Stomach smooth muscle (tissue), 2 donors: ENCODE results near the gene STRA6.

Experiments used
- H3K27ac ChIP-seq: one replicate; pipeline ENCODE4 v1.7.0; 2013; ENCODE audit warnings: mild to moderate bottlenecking, low read length, inconsistent platforms
- H3K27me3 ChIP-seq, 2 donors: one replicate each; pipeline ENCODE4 v1.7.0; 2013; ENCODE audit warnings: low read length in 2 of 2; ENCODE audit not compliant: insufficient read depth in 2 of 2, control insufficient read depth in 1 of 2
- H3K36me3 ChIP-seq, 2 donors: one replicate each; pipeline ENCODE4 v1.7.0; 2013; ENCODE audit warnings: low read length in 2 of 2; ENCODE audit not compliant: control insufficient read depth in 2 of 2, insufficient read depth in 2 of 2
- H3K4me1 ChIP-seq: one replicate; pipeline ENCODE4 v1.7.0; 2013; ENCODE audit warnings: low read length; ENCODE audit not compliant: control insufficient read depth, insufficient read depth
- H3K4me3 ChIP-seq, 2 donors: one replicate each; pipeline ENCODE4 v1.7.0; 2013; ENCODE audit warnings: low read length in 2 of 2
- H3K9ac ChIP-seq, 2 donors: one replicate each; pipeline ENCODE4 v1.7.0; 2013; ENCODE audit warnings: low read length in 2 of 2, mild to moderate bottlenecking in 1 of 2
- H3K9me3 ChIP-seq, 2 donors: one replicate each; pipeline ENCODE4 v1.7.0; 2013; ENCODE audit warnings: low read length in 2 of 2; ENCODE audit not compliant: control insufficient read depth in 2 of 2
- donor health status: healthy.
- donor health status: Pancreatic carcinoma.

The STRA6 gene

DNA sequence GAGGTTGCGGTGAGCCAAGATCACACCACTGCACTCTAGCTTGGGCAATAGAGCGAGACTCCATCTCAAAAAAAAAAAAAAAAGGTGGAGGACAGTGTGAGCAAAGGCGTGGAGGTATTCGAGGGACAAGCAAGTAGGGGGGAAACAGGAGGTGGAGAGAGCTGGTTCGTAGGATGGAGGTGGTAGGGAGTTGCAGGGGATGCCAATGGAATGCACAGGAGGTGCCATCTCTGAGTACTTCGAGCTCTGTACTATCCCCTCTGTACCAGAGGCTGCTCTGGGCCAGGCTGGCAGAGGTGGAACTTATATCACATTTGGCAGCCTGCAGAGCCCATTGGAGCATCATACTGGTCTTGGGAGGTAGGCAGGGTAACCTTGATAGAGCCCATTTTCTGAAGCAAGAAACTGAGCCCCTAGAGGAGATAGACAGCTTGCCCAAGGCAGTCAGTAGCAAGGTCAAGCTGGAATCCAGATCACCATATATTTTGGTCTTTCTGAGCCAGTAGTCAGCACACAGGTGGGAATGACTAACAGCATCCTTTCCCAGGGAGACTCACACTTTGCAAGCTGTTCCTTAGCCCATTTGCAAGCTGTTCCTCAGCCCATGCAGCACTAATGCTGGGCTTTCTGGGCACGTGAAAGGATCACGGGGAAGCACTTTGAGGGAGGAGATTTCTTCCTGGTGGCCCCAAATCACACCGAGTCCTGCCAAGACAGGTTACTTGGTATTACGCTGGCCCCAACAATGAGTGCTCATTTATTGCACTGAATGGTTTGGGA lies 24.4 kb upstream of the STRA6 start:
- Histone ChIP-seq H3K9ac (no peak overlapping the region), H3K27ac (no peak overlapping the region), H3K36me3 (no peaks in the 10 kb centered on the region), H3K27me3 (peaks cover 3 to 6% of the 10 kb centered on the region in 2 donors), H3K4me1 (peaks cover 6% of the 10 kb centered on the region), H3K9me3 (no peaks in the 10 kb centered on the region), H3K4me3 (no peak overlapping the region)

DNA sequence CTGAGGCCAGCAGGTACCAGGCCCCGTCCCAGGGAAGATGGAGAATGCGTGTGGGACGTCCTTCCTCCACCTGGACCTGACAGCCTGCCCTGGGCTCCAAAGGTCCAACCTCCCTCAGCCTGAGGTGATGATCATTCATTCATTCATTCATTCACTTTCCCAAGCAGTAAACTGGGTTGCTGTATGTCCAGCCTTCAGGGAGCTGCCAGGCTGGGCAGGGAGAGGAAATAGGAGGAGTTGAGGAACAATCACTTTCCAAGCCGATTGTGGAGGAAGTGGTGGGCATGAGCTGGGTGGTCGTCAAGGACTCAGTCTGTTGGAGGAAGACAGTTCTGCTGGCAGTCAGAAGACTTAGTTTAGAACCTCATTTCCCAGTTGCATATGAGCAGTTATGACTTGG lies 23.3 kb upstream of the STRA6 start:
- no peaks in the 10 kb centered on the region for H3K9me3 ChIP-seq
- H3K36me3 ChIP-seq: no peaks in the 10 kb centered on the region
- no peak overlapping the region for H3K9ac ChIP-seq
- no peak overlapping the region for H3K27ac ChIP-seq
- H3K4me3 ChIP-seq: no peak overlapping the region
- H3K27me3 ChIP-seq: peaks cover 3 to 7% of the 10 kb centered on the region in 2 donors
- H3K4me1 ChIP-seq: peaks cover 8% of the 10 kb centered on the region

DNA sequence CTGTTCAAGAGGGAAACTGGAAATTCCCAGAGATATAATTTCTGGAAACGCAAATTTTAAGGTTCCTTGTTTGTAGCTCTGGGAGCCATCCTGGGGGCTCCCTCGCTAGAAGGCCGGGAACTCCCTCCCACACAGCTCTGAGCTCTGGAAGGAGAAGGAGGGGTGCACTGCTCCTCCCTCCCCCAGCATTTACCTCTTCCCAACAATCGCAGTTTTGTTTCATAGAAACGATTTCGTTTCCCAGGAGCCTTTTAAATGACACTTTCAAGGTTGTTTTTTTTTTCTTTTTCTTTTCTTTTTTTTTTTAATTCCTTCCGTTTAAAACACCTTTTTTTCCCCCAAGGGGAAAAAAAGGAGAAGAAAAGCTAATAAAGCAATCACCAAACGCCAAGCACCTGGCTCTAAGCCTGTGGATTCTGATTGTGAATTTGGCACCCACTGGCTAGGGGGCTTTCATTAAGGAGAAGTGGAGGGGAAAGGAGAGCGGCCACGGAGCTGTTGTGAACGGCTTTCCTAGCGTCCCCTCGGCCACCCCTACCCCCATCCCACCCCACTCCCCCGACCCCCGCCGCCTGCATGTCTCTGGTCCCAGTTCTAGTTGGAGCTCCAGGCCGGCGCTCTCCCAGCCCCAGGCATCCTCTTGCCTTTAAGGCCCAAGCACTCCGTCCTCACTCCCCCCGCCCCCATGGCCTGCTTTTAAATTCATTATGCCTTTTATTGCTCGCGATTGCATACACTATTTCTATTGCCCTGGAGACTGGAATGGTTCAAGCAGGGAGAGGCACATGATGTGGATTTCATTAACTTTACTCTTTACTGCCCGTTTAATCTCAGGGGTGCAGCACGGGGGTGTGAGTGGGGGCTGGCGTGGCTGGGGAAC lies 19.9 kb upstream of the STRA6 start:
- Histone ChIP-seq H3K4me3 (no peak overlapping the region), H3K9me3 (no peaks in the 10 kb centered on the region), H3K27ac (no peak overlapping the region), H3K27me3 (peaks cover 3 to 8% of the 10 kb centered on the region in 2 donors), H3K9ac (no peak overlapping the region), H3K36me3 (no peaks in the 10 kb centered on the region), H3K4me1 (peaks cover 2% of the 10 kb centered on the region)

DNA sequence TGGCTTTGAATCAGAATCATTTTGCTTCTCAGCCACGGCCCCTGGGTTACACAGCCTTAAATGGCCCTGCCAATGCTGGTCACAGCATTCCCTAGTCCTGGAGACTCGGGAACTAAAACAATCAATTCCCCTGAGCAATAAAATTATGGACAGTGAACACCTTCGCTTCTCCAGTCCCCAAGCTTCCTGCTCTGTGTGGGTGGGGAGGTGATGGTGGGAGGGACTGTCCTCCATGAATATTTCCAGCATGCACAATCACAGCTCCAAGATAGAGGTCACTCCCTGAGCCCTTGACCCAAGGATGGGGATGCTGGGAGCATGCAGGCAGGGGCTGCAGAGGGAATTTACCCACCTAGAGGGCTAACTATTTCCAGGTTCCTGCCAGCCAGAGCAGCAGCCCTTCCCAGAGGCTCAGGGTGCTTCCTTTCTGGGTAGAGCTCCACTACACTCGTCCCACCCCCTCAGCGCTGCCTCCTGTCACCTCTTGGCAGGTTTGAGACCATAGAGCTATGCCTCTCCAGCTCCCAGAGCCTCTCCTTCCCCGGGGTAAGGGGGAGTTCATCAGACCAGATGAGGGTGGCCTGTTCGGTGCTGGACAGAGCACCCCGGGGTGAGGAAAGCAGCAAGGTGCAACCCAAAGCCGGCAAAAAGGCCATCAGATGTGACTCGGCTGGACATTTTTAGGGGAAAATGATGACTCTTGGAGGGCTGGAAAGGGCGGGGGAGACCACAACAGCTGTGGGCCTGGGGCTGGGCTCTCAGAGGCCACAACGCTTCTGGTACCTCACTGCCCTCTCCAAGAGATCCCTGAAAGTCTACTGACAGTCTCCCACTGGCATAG lies 19.0 kb upstream of the STRA6 start:
- peaks cover 3 to 8% of the 10 kb centered on the region in 2 donors for H3K27me3 ChIP-seq
- H3K4me1 ChIP-seq: peaks cover 2% of the 10 kb centered on the region
- H3K4me3 ChIP-seq: no peak overlapping the region
- H3K9me3 ChIP-seq: no peaks in the 10 kb centered on the region
- H3K36me3 ChIP-seq: no peaks in the 10 kb centered on the region
- H3K9ac ChIP-seq: no peak overlapping the region
- H3K27ac ChIP-seq: no peak overlapping the region

DNA sequence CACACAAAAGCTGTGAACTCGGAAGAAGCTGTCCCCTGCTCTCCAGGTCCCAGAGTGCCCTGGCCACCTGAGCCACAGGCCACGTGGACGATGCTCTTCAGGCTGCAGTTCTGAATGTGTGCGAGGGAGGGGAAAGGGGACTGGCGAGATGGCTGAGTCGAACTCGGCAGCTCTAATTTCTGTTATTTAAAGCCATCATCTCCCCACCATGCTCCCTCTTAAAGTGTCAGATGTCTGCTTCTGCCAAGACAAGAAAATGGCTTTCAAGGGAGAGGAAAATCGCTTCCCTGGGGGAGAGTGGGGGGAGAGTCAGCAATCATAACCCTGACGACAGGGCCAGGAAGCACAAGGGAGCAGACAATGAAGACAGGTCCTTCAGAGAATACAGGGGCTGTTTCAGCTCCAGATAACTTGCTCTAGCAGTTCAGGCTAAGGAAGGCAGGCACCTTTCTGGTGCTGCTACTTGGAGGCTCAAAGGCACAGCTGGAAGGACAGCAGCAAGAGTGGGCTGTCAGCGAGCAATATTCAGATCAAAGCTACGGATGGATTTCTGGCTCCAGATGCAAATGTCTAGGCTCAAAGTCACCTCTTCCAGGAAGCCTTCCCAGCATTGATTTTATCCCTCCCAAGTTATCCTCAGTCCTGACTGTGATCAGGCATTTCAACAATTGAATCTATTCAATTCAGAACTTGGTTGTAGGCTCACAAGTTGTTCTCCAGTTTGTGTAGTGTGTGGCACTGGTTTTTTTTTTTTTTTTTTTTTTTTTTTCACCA lies 18.1 kb upstream of the STRA6 start:
- H3K27ac ChIP-seq: no peak overlapping the region
- peaks cover 2% of the 10 kb centered on the region for H3K4me1 ChIP-seq
- H3K9me3 ChIP-seq: no peaks in the 10 kb centered on the region
- H3K4me3 ChIP-seq: no peak overlapping the region
- no peaks in the 10 kb centered on the region for H3K36me3 ChIP-seq
- H3K27me3 ChIP-seq: peaks cover 0 to 4% of the 10 kb centered on the region in 2 donors
- no peak overlapping the region for H3K9ac ChIP-seq

DNA sequence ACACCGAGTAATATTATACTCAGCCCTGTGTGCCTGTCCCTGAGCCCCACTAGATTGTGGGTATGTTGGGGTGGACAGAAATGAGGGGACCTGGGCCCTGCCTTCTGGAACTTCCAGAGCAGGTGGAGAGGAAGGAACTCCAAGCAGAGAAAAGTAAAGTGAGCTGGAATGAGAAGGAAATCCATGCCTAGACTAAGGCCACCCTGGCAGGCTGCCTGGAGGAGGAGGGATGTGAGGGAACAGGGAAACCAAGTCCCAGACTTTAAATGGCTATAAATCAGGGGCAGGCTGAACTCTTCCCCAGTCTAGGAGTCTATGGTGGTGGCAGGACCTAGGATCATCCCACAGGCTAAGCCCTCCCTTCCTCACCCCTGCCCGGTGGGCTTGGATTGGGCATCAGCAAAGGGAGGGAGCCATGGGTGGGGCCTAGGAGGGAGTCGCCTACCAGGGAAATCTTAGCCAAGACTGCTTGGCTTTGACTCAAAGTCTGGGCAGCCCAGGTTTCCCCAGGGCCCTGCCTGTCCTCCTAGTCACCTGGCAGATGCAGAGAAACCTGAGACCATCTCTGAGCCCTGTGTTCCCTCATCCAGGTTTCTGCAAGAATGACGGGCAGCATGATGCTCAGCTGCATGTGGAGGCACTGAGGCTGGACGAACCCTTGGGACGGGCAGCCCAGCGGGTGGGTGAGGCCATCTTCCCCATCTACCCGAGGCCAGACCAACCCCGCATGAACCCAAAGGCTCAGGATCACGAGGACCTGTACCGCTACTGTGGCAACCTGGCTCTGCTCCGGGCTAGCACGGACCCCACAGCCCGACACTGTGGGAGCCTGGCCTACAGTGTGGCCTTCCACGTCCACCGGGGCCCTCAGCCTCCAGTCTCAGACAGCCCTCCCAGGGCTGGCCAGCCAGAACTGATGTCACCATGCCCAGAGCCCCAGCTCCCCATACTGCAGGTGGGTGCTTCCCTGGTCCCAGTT lies 15.6 kb upstream of the STRA6 start:
- Histone ChIP-seq H3K4me3 (no peak overlapping the region), H3K27ac (no peak overlapping the region), H3K27me3 (peaks cover 0 to 6% of the 10 kb centered on the region in 2 donors), H3K4me1 (peaks cover 2% of the 10 kb centered on the region), H3K9me3 (no peaks in the 10 kb centered on the region), H3K36me3 (no peaks in the 10 kb centered on the region), H3K9ac (no peak overlapping the region)

DNA sequence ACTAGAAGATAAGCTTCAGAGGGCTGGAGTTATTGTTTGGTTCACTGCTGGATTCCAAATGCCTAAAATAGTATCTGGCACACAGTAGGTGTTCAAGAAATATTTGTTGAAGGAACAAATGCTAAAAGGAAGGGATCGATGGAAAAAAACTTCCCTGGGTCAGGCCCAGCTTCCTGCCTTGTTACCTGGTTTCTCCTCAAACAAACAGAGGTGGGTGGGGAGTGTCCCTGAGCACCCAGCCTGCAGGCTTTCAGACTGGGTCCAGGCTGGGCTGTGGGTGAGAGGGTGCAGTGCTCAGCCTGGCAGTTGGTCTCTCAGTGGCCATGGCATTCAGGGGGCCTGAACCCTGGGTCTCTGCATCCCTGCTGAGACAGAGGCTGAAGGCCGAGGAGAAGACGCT lies 14.4 kb upstream of the STRA6 start:
- Histone ChIP-seq H3K27ac (no peak overlapping the region), H3K4me3 (no peak overlapping the region), H3K9me3 (no peaks in the 10 kb centered on the region), H3K36me3 (no peaks in the 10 kb centered on the region), H3K4me1 (peaks cover 2% of the 10 kb centered on the region), H3K27me3 (peaks cover 0 to 6% of the 10 kb centered on the region in 2 donors), H3K9ac (no peak overlapping the region)

DNA sequence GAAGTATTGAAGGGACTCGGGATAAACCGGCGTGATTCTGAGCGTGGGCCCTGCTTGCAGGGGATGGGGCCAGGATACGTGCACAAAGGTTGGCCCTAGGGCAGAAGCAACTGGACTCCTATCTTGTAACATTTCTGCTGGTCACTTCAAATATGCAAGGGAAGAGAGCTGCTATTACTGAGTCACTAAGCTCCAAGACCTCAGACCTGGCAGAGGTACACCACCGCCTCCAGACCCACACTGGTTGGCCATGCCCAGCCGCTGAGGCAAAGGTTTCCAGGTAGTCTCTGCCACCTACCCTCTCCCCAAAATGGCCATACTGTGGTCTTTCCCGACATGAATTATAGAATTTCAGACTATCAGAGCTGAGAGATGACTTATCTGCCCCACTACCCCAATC lies 13.4 kb upstream of the STRA6 start:
- Histone ChIP-seq H3K36me3 (no peaks in the 10 kb centered on the region), H3K4me3 (no peak overlapping the region), H3K27ac (no peak overlapping the region), H3K4me1 (no peaks in the 10 kb centered on the region), H3K9me3 (no peaks in the 10 kb centered on the region), H3K9ac (no peak overlapping the region), H3K27me3 (peaks cover 0 to 4% of the 10 kb centered on the region in 2 donors)

DNA sequence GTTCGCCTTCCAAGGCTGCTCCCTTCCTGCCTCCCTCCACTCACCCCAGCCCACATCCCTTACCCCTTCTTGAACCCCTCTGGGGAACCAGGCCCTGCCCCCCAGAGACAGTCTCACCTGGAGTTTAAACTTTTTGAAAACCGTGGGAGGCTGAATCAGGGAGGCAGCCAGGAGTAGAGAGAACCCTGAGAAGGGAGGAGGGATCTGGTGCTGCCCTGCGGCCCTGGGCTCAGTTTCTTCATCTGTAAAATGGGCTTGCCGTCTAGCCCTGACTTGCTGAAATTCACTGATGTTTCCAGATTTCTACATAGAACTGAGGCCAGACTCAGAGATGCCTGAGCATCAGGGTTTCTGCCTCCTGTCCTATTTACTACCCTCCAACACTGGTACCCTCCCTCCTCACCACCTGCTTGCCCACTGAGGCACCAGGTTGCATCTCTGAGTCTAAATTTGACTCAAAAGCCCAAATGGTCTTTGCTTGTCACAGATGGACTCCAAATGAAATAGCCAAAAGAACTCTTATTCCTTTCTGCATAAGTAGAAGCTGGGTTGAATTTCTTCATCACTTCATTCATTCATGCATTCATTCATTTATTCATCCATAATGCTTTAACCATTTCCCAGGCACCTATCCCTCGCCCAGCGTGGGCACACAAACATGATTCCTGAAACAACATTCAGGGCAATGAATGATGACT lies 11.9 kb upstream of the STRA6 start:
- Histone ChIP-seq H3K9me3 (peaks cover 0 to 3% of the 10 kb centered on the region in 2 donors), H3K4me3 (no peak overlapping the region), H3K27ac (no peak overlapping the region), H3K36me3 (no peaks in the 10 kb centered on the region), H3K9ac (no peak overlapping the region), H3K4me1 (peaks cover 2% of the 10 kb centered on the region), H3K27me3 (peaks cover 0 to 2% of the 10 kb centered on the region in 2 donors)
